Smooth muscle cell (in vitro differentiated cells): ENCODE data around the gene CSNK1G2. TPM values are rescaled to one million over a fixed set of nuclear protein-coding genes. Genes with fewer than 3 reads are reported as not detected.

Source experiments
- DNase-seq: peaks from one replicate; lab custom pipeline; 2025; ENCODE audit not compliant: unreplicated experiment; lab: John Stamatoyannopoulos, UW
- H2AFZ ChIP-seq: fragments of 200-600 bp; sonication (generic); 2 replicates; pipeline ENCODE4 v1.6.0; 2016; ENCODE audit warnings: antibody characterized with exemption, low read depth, mild to moderate bottlenecking
- H3F3A ChIP-seq: fragments of 200-600 bp; sonication (generic); 2 replicates; pipeline ENCODE4 v1.6.0; 2017; ENCODE audit warnings: antibody characterized with exemption, low read depth
- H3K27ac ChIP-seq: fragments of 200-600 bp; sonication (generic); 2 replicates; pipeline ENCODE4 v1.5.1; 2016; ENCODE audit warnings: low read depth, mild to moderate bottlenecking
- H3K27me3 ChIP-seq: fragments of 200-600 bp; sonication (generic); 2 replicates; pipeline ENCODE4 v1.6.1; 2016; ENCODE audit warnings: low read depth, mild to moderate bottlenecking
- H3K36me3 ChIP-seq: fragments of 200-600 bp; sonication (generic); 2 replicates; pipeline ENCODE4 v1.5.1; 2016; ENCODE audit warnings: low read depth
- H3K4me1 ChIP-seq: fragments of 200-600 bp; sonication (generic); 2 replicates; pipeline ENCODE4 v1.5.1; 2016; ENCODE audit warnings: low read depth
- H3K4me2 ChIP-seq: fragments of 200-600 bp; sonication (generic); 2 replicates; pipeline ENCODE4 v1.6.0; 2016; ENCODE audit warnings: mild to moderate bottlenecking
- H3K4me3 ChIP-seq: fragments of 200-600 bp; sonication (generic); 2 replicates; pipeline ENCODE4 v1.5.1; 2016; ENCODE audit warnings: mild to moderate bottlenecking
- H3K79me2 ChIP-seq: fragments of 200-600 bp; sonication (generic); 2 replicates; pipeline ENCODE4 v1.6.0; 2016; ENCODE audit warnings: low read depth, mild to moderate bottlenecking
- H3K9ac ChIP-seq: fragments of 200-600 bp; sonication (generic); 2 replicates; pipeline ENCODE4 v1.6.0; 2016; ENCODE audit warnings: low read depth
- H3K9me3 ChIP-seq: fragments of 200-600 bp; sonication (generic); replicated peaks from 2 replicates; pipeline ENCODE4 v1.5.1; 2016; ENCODE audit warnings: low read depth
- H4K20me1 ChIP-seq: fragments of 200-600 bp; sonication (generic); 2 replicates; pipeline ENCODE4 v1.6.0; 2016; ENCODE audit warnings: low read depth
- WGBS: methylation state at CpG from one replicate; pipeline ENCODE4 v1.1.7; 2016; ENCODE audit warnings: low lambda C conversion rate; 5-methylcytosine and 5-hydroxymethylcytosine counted together
- polyA plus RNA-seq: library from polyadenylated mRNA; unstranded; fragments of >200 nt; fragmentation: Nextera tagmentation; extraction: Ambion mirVana; gene quantifications from 2 replicates; pipeline ENCODE4 v1.2.1, GENCODE V29; 2016
- total RNA-seq: library from RNA; depleted of rRNA; stranded (reverse); fragments of >200 nt; gene quantifications from 2 replicates; pipeline ENCODE4 v1.2.3, GENCODE V29; 2014
- TF ChIP-seq, protein P1 (sequence below): fragments of 200-600 bp; sonication (generic); IDR thresholded peaks from 2 replicates; pipeline ENCODE4 v1.5.1; 2017; ENCODE audit warnings: borderline replicate concordance, mild to moderate bottlenecking, antibody characterized with exemption; ENCODE audit not compliant: insufficient read depth, poor library complexity, severe bottlenecking

The CSNK1G2 gene
- total and polyA plus RNA-seq, 2 experiments from 2014 or later = 53.5 to 74.9 TPM

DNA sequence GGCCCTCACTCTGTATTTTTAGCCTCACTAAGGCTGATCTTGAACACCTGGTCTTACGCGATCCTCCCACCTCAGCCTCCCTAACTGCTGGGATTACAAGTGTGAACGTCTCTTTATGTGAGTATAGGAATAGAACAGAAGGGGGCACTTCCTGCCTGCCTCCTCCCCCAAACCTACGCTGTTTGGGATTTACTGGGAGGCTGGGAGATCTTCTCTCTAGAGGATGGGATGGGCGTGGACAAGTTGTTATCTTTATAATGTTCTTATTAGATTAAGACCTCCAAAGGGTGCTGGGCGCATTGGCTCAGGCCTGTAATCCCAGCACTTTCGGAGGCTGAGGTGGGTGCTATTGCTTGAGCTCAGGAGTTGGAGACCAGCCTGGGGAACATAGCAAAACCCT is 2.9 kb upstream of the CSNK1G2 start:
- no peaks in the 10 kb centered on the region for H3K9me3 ChIP-seq
- no peak overlapping the region for H3K9ac ChIP-seq
- no peak overlapping the region for H3K4me3 ChIP-seq
- H3K79me2 ChIP-seq = peaks cover 11% of the 10 kb centered on the region
- H4K20me1 ChIP-seq = peaks cover 11% of the 10 kb centered on the region
- DNase-seq = no peak
- H3K27me3 ChIP-seq = no peaks in the 10 kb centered on the region
- H3K4me1 ChIP-seq = peaks cover 7% of the 10 kb centered on the region
- H3F3A ChIP-seq = peaks cover 18% of the 10 kb centered on the region
- TF ChIP-seq, protein P1, sequence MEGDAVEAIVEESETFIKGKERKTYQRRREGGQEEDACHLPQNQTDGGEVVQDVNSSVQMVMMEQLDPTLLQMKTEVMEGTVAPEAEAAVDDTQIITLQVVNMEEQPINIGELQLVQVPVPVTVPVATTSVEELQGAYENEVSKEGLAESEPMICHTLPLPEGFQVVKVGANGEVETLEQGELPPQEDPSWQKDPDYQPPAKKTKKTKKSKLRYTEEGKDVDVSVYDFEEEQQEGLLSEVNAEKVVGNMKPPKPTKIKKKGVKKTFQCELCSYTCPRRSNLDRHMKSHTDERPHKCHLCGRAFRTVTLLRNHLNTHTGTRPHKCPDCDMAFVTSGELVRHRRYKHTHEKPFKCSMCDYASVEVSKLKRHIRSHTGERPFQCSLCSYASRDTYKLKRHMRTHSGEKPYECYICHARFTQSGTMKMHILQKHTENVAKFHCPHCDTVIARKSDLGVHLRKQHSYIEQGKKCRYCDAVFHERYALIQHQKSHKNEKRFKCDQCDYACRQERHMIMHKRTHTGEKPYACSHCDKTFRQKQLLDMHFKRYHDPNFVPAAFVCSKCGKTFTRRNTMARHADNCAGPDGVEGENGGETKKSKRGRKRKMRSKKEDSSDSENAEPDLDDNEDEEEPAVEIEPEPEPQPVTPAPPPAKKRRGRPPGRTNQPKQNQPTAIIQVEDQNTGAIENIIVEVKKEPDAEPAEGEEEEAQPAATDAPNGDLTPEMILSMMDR = no peak
- no peak overlapping the region for H3K27ac ChIP-seq
- H2AFZ ChIP-seq = no peak overlapping the region
- 46% methylated on average over 7 of the region's 7 CpGs for WGBS
- no peaks in the 10 kb centered on the region for H3K36me3 ChIP-seq
- H3K4me2 ChIP-seq = no peak overlapping the region

DNA sequence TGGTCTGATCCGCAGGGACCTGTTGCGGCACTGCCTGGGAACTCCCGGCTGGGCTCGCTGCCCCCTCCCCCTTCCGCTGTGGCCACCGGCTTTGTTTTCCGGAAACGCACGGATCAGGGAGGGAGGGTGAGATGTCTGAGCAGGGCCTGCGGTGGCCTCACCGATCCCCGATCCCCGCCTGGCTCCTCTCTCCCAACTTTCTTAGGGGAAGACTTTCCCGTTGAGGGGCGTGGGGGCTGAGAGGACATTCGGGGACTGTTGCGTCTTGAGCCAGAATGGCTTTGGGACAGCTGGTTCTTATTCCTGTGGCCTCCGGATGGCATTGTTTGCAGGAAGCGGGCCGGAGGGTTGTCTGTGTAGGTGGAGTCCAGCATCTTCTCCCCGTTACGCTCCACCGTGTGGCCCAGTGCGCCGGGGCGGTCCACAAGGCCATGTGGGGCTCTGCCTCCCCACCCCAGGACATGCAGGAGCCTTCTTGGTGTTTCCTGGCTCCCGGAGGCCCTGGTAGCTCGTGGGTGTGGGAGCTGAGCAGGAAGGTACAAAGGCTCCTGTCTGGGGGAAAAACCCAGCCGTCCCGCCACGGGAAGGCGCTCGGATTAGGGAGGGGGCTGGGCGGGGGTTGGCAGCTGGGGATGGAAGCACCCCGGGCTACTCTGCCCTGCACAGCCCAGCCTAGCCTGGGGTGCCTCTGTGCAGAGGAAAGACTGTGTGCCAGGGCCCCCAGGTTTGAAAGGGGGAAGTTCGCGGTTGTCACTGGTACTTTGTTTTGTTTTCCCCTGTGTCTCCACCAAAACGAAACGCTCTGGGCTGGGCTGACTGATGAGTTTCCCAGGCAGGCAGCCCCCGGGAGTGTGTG is 1.3 kb downstream of the CSNK1G2 start:
- H3K27me3 ChIP-seq = no peaks in the 10 kb centered on the region
- peak overlapping the region; percentile 90 for H3K27ac ChIP-seq
- no peak overlapping the region for H2AFZ ChIP-seq
- 3% methylated on average over 37 of the region's 40 CpGs for WGBS
- peak overlapping the region; percentile 82 for H3K4me3 ChIP-seq
- H3K9me3 ChIP-seq = no peaks in the 10 kb centered on the region
- peaks cover 23% of the 10 kb centered on the region for H3F3A ChIP-seq
- H3K9ac ChIP-seq = peak overlapping the region; percentile 76
- H4K20me1 ChIP-seq = peaks cover 53% of the 10 kb centered on the region
- H3K79me2 ChIP-seq = peaks cover 53% of the 10 kb centered on the region
- no peaks in the 10 kb centered on the region for H3K36me3 ChIP-seq
- peak overlapping the region; percentile 90 for H3K4me2 ChIP-seq
- TF ChIP-seq, protein P1 = no peak
- peaks cover 12% of the 10 kb centered on the region for H3K4me1 ChIP-seq
- DNase-seq = peak; percentile 70

DNA sequence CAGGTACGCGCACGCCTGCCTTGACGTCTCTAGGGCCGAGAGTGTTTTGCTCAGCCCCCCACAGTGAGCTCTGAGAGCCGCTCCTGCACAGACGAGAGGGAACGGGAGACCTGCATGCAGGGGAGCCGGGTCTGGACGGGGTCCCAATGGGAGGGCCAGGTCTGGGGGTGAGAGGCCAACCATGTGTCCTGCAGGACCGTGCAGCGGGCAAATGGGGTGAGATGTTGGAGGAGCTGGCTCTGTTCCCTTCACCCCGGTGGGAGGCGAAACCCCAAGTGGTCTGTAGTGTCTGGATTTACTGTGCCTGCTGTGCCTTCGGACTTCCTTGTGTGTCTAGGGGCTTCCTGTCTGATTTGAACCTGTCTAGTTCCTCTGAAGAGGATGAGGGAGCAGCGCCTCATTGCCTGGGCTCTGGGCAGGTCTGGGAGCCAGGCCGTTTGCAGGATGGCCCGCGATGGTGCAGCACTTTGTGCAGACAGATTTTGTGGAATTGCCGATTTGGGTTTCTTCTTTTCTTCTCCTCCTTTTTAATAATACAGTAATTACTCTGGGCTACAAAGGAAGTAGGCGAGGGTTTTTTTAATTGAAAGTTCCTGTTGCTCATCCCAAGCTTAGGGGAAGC is 2.1 kb downstream of the CSNK1G2 start:
- Histone ChIP-seq H3K79me2 (peaks cover 60% of the 10 kb centered on the region), H3K27ac (peak overlapping the region; percentile 90), H3K4me2 (peak overlapping the region; percentile 90), H3K9me3 (no peaks in the 10 kb centered on the region), H3K27me3 (no peaks in the 10 kb centered on the region), H2AFZ (no peak overlapping the region), H3K4me3 (peak overlapping the region; percentile 82), H4K20me1 (peaks cover 60% of the 10 kb centered on the region), H3K9ac (peak overlapping the region; percentile 76), H3F3A (peaks cover 22% of the 10 kb centered on the region), H3K36me3 (no peaks in the 10 kb centered on the region), H3K4me1 (peaks cover 12% of the 10 kb centered on the region)
- no peak for DNase-seq
- TF ChIP-seq, protein P1 = no peak
- WGBS = 52% methylated on average over 21 of the region's 21 CpGs
